ENCODE measurements around the gene OR7C2. TPM values are rescaled to one million over a fixed set of nuclear protein-coding genes. Genes with fewer than 3 reads are reported as not detected.

The OR7C2 gene
- total RNA-seq, 2 experiments from 2014 or later, result not detected

- ATAC-seq (ENCODE audit: poor library complexity), result no peak
- no peaks in the 10 kb centered on the region for H3K36me3 ChIP-seq (ENCODE audit: insufficient read depth, low read length)
- H3K27ac Mint-ChIP-seq, result no peak overlapping the region
- H3K4me1 ChIP-seq (ENCODE audit: insufficient read depth, low read length), result no peaks in the 10 kb centered on the region
- H3K27ac ChIP-seq (ENCODE audit: low read depth in 1 of 2, low read length in 2 of 2), result no peak overlapping the region
- no peak overlapping the region for H3K4me3 ChIP-seq (ENCODE audit: low read length)
- no peaks in the 10 kb centered on the region for H3K9me3 Mint-ChIP-seq
- ChIA-PET POLR2A (no interaction called here), CTCF (no interaction called here)
- H3K9me3 ChIP-seq (ENCODE audit: control insufficient read depth in 1 of 2, insufficient read depth in 1 of 2, low read length in 2 of 2), result peaks cover 0 to 7% of the 10 kb centered on the region in 2 experiments
- H3K4me1 Mint-ChIP-seq (ENCODE audit: low read depth), result no peaks in the 10 kb centered on the region
- TF ChIP-seq, protein P1, sequence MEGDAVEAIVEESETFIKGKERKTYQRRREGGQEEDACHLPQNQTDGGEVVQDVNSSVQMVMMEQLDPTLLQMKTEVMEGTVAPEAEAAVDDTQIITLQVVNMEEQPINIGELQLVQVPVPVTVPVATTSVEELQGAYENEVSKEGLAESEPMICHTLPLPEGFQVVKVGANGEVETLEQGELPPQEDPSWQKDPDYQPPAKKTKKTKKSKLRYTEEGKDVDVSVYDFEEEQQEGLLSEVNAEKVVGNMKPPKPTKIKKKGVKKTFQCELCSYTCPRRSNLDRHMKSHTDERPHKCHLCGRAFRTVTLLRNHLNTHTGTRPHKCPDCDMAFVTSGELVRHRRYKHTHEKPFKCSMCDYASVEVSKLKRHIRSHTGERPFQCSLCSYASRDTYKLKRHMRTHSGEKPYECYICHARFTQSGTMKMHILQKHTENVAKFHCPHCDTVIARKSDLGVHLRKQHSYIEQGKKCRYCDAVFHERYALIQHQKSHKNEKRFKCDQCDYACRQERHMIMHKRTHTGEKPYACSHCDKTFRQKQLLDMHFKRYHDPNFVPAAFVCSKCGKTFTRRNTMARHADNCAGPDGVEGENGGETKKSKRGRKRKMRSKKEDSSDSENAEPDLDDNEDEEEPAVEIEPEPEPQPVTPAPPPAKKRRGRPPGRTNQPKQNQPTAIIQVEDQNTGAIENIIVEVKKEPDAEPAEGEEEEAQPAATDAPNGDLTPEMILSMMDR (IDR thresholded peaks at IDR 0.05), result no peak
- peaks cover 0 to 8% of the 10 kb centered on the region in 2 experiments for H3K27me3 ChIP-seq (ENCODE audit: control insufficient read depth in 1 of 2, insufficient read depth in 2 of 2, low read length in 2 of 2)
- intact Hi-C loops (cut with DNase I, micrococcal nuclease), result no loop called here
- H3K27me3 Mint-ChIP-seq, result peaks cover 68% of the 10 kb centered on the region
- no peak for DNase-seq
- H3K4me3 Mint-ChIP-seq, result no peak overlapping the region
- H3K36me3 Mint-ChIP-seq (ENCODE audit: low read depth), result no peaks in the 10 kb centered on the region
Measured at GRCh38 chr19:14915116-14915515, 26.2 kb upstream of the OR7C2 start.

GRCh38 chr19:14916848-14917247, 24.4 kb upstream of the OR7C2 start:
- peaks cover 65% of the 10 kb centered on the region for H3K27me3 Mint-ChIP-seq
- intact Hi-C loops (cut with DNase I, micrococcal nuclease), result no loop called here
- H3K36me3 Mint-ChIP-seq (ENCODE audit: low read depth), result no peaks in the 10 kb centered on the region
- Histone ChIP-seq H3K36me3 (ENCODE audit: insufficient read depth, low read length) (no peaks in the 10 kb centered on the region), H3K4me1 (ENCODE audit: insufficient read depth, low read length) (no peaks in the 10 kb centered on the region), H3K9me3 (ENCODE audit: control insufficient read depth in 1 of 2, insufficient read depth in 1 of 2, low read length in 2 of 2) (peaks cover 0 to 7% of the 10 kb centered on the region in 2 experiments), H3K27me3 (ENCODE audit: control insufficient read depth in 1 of 2, insufficient read depth in 2 of 2, low read length in 2 of 2) (peaks cover 0 to 8% of the 10 kb centered on the region in 2 experiments), H3K27ac (ENCODE audit: low read depth in 1 of 2, low read length in 2 of 2) (no peak overlapping the region), H3K4me3 (ENCODE audit: low read length) (no peak overlapping the region)
- TF ChIP-seq, protein P1 (IDR thresholded peaks at IDR 0.05), result no peak
- ATAC-seq (ENCODE audit: poor library complexity), result no peak
- no peak for DNase-seq
- H3K27ac Mint-ChIP-seq, result no peak overlapping the region
- no peak overlapping the region for H3K4me3 Mint-ChIP-seq
- no peaks in the 10 kb centered on the region for H3K9me3 Mint-ChIP-seq
- H3K4me1 Mint-ChIP-seq (ENCODE audit: low read depth), result no peaks in the 10 kb centered on the region
- CTCF ChIA-PET, result interaction anchor here (0.6 kb wide), 1 partner anchor 175 kb away, joined by 3 read pairs; no protein-coding TSS in a partner anchor
- POLR2A ChIA-PET, result no interaction called here

- intact Hi-C loops (cut with DNase I, micrococcal nuclease), result no loop called here
- POLR2A ChIA-PET, result interaction anchor here (0.6 kb wide), 1 partner anchor 149 kb away, joined by 3 read pairs; the partner anchor contains the start of gene OR1I1
- CTCF ChIA-PET, result no interaction called here
- Mint-ChIP-seq H3K27ac (no peak overlapping the region), H3K36me3 (ENCODE audit: low read depth) (no peaks in the 10 kb centered on the region), H3K9me3 (peaks cover 4% of the 10 kb centered on the region), H3K4me3 (no peak overlapping the region), H3K27me3 (peaks cover 44% of the 10 kb centered on the region), H3K4me1 (ENCODE audit: low read depth) (no peaks in the 10 kb centered on the region)
- H3K27me3 ChIP-seq (ENCODE audit: control insufficient read depth in 1 of 2, insufficient read depth in 2 of 2, low read length in 2 of 2), result peaks cover 3 to 11% of the 10 kb centered on the region in 2 experiments
- TF ChIP-seq, protein P1 (IDR thresholded peaks at IDR 0.05), result no peak
- H3K4me1 ChIP-seq (ENCODE audit: insufficient read depth, low read length), result no peaks in the 10 kb centered on the region
- H3K27ac ChIP-seq (ENCODE audit: low read depth in 1 of 2, low read length in 2 of 2), result no peak overlapping the region
- H3K36me3 ChIP-seq (ENCODE audit: insufficient read depth, low read length), result no peaks in the 10 kb centered on the region
- DNase-seq, result no peak
- no peak for ATAC-seq (ENCODE audit: poor library complexity)
- H3K9me3 ChIP-seq (ENCODE audit: control insufficient read depth in 1 of 2, insufficient read depth in 1 of 2, low read length in 2 of 2), result no peaks in the 10 kb centered on the region
- H3K4me3 ChIP-seq (ENCODE audit: low read length), result no peak overlapping the region
Measured at GRCh38 chr19:14933506-14933905, 7.8 kb upstream of the OR7C2 start.
